Chondrocyte (in vitro differentiated cells): ENCODE results near the gene CTSL. TPM values are rescaled to one million over a fixed set of nuclear protein-coding genes. Genes with fewer than 3 reads are reported as not detected.
"Not testable (repeated sequence)": the region's sequence is repeated elsewhere in the genome, so short reads cannot be mapped to it uniquely, and the experiment has no call there.

Source experiments
- DNase-seq: peaks from one replicate; pipeline ENCODE4 v3.0.0; 2021; ENCODE audit warnings: mixed read lengths, low spot score
- H3K27ac Mint-ChIP-seq: one replicate; pipeline ENCODE4 v1.8.0; 2021; ENCODE audit warnings: mild to moderate bottlenecking, moderate library complexity, mixed read lengths; ENCODE audit not compliant: unreplicated experiment
- H3K27me3 Mint-ChIP-seq: 2 replicates; pipeline ENCODE4 v1.8.0; 2021; ENCODE audit warnings: low read depth, mixed read lengths
- H3K36me3 Mint-ChIP-seq: 2 replicates; pipeline ENCODE4 v1.8.0; 2021; ENCODE audit warnings: low read depth, mixed read lengths
- H3K4me1 Mint-ChIP-seq: 2 replicates; pipeline ENCODE4 v1.8.0; 2021; ENCODE audit warnings: low read depth, mild to moderate bottlenecking, mixed read lengths
- H3K4me3 Mint-ChIP-seq: one replicate; pipeline ENCODE4 v1.8.0; 2021; ENCODE audit warnings: mild to moderate bottlenecking, moderate library complexity, mixed read lengths; ENCODE audit not compliant: unreplicated experiment
- H3K9me3 Mint-ChIP-seq: 2 replicates; pipeline ENCODE4 v1.8.0; 2021; ENCODE audit warnings: low read depth, mixed read lengths
- total RNA-seq: library from RNA; stranded (reverse); gene quantifications from 3 replicates; pipeline ENCODE4 v1.2.1, GENCODE V29; 2021
- TF ChIP-seq, protein P1 (sequence below): fragments of 200-600 bp; sonication (generic); IDR thresholded peaks from 2 replicates; pipeline ENCODE4 v1.5.0; 2021; ENCODE audit warnings: antibody characterized with exemption, mild to moderate bottlenecking, moderate library complexity

CTSL gene
- total RNA-seq, 1 donor from 2014 or later = 77.7 TPM

DNA sequence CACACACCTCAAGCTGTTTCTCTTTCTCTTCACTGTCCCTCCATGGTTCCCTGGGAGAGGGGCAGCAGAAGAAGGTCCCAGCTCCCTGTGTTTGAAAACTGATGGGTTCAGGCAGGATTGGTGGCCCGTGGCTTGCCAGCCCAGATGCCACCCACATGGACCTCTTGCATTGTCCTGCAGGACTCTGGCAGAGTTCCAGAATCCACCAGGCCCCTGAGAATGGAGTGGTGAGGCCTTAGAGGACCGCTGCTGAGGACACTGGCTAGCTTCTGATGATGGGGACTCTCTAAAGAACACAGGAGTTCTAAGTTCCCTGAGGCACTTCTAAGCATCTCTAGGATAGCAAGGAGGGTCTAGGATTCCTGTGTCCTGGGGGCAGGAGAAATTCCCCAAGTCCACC is 24.8 kb downstream of the CTSL start:
- TF ChIP-seq, protein P1, sequence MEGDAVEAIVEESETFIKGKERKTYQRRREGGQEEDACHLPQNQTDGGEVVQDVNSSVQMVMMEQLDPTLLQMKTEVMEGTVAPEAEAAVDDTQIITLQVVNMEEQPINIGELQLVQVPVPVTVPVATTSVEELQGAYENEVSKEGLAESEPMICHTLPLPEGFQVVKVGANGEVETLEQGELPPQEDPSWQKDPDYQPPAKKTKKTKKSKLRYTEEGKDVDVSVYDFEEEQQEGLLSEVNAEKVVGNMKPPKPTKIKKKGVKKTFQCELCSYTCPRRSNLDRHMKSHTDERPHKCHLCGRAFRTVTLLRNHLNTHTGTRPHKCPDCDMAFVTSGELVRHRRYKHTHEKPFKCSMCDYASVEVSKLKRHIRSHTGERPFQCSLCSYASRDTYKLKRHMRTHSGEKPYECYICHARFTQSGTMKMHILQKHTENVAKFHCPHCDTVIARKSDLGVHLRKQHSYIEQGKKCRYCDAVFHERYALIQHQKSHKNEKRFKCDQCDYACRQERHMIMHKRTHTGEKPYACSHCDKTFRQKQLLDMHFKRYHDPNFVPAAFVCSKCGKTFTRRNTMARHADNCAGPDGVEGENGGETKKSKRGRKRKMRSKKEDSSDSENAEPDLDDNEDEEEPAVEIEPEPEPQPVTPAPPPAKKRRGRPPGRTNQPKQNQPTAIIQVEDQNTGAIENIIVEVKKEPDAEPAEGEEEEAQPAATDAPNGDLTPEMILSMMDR = no peak
- no peak for DNase-seq
- H3K4me3 Mint-ChIP-seq = no peak overlapping the region
- H3K27me3 Mint-ChIP-seq = peaks cover 10% of the 10 kb centered on the region
- H3K27ac Mint-ChIP-seq = no peak overlapping the region
- no peaks in the 10 kb centered on the region for H3K4me1 Mint-ChIP-seq
- H3K36me3 Mint-ChIP-seq = no peaks in the 10 kb centered on the region
- H3K9me3 Mint-ChIP-seq = peaks cover 8% of the 10 kb centered on the region

DNA sequence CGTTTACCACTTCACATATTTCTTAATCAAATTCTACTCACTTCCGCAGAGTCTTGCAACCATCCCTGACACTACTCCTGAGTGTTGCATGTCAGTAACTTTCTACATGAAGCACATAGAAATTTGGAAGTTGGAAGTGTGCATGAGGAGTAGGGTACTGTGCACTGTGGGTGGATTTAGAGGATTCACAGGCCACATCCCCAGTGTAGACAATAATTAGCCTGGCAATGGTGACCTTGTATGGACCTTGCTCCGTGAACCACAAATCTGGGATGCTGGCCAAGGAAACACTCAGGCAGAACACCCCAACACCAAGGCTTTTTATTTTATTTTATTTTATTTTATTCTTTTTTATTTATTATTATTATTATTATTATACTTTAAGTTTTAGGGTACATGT is 25.5 kb downstream of the CTSL start:
- Mint-ChIP-seq H3K4me1 (no peaks in the 10 kb centered on the region), H3K27me3 (peaks cover 9% of the 10 kb centered on the region), H3K27ac (no peak overlapping the region), H3K36me3 (no peaks in the 10 kb centered on the region), H3K4me3 (no peak overlapping the region), H3K9me3 (peaks cover 8% of the 10 kb centered on the region)
- TF ChIP-seq, protein P1 = no peak
- DNase-seq = no peak

DNA sequence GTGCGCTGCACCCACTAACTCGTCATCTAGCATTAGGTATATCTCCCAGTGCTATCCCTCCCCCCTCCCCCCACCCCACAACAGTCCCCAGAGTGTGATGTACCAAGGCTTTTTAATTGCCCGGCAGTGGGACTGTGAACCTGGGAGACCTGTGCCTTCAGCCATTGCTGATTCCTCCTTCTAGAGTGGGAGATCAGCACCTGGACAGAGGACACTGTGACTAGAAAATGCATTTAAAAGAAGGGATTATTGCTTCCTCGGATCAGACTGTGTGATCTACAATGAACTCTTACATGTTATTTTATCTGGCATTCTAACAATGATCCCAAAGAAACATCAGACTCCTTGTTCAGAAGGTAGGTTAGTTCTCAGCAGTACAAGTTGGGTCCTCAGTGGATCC is 25.9 kb downstream of the CTSL start:
- no peak for DNase-seq
- peaks cover 9% of the 10 kb centered on the region for H3K27me3 Mint-ChIP-seq
- no peak overlapping the region for H3K27ac Mint-ChIP-seq
- H3K4me1 Mint-ChIP-seq = no peaks in the 10 kb centered on the region
- TF ChIP-seq, protein P1 = no peak
- H3K4me3 Mint-ChIP-seq = no peak overlapping the region
- H3K36me3 Mint-ChIP-seq = no peaks in the 10 kb centered on the region
- H3K9me3 Mint-ChIP-seq = peaks cover 8% of the 10 kb centered on the region

DNA sequence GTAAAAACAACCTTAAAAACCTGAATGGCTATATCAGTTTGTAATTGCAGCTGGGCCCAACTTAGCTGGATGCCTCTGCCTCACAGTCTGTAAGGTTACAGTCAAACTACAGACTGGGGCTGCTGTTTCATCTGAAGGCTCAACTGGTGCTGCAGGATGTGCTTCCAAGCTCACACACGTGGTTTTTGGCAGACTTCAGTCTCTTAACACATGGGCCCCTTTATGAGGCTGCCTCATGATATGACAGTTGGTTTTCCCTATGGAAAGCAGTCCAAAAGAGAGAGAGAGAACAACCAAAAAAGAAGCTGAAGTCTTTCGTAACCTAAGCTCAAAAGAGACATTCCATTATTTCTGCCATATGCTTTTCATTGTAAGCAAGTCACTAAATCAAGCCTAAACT is 27.4 kb downstream of the CTSL start:
- no peak overlapping the region for H3K27ac Mint-ChIP-seq
- no peaks in the 10 kb centered on the region for H3K36me3 Mint-ChIP-seq
- H3K27me3 Mint-ChIP-seq = peaks cover 9% of the 10 kb centered on the region
- DNase-seq = no peak
- TF ChIP-seq, protein P1 = no peak
- H3K9me3 Mint-ChIP-seq = peaks cover 8% of the 10 kb centered on the region
- H3K4me1 Mint-ChIP-seq = no peaks in the 10 kb centered on the region
- H3K4me3 Mint-ChIP-seq = no peak overlapping the region

DNA sequence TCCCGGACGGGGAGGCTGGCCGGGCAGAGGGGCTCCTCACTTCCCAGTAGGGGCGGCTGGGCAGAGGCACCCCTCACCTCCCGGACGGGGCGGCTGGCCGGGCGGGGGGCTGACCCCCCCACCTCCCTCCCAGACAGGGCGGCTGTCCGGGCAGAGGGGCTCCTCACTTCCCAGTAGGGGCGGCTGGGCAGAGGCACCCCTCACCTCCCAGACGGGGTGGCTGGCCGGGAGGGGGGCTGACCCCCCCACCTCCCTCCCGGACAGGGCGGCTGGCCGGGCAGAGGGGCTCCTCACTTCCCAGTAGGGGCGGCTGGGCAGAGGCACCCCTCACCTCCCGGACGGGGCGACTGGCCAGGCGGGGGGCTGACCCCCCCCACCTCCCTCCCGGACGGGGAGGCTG is 32.4 kb downstream of the CTSL start:
- not testable (repeated sequence) for H3K36me3 Mint-ChIP-seq, H3K4me3 Mint-ChIP-seq, H3K9me3 Mint-ChIP-seq, H3K4me1 Mint-ChIP-seq, DNase-seq, H3K27ac Mint-ChIP-seq
- H3K27me3 Mint-ChIP-seq = peaks cover 17% of the 10 kb centered on the region

DNA sequence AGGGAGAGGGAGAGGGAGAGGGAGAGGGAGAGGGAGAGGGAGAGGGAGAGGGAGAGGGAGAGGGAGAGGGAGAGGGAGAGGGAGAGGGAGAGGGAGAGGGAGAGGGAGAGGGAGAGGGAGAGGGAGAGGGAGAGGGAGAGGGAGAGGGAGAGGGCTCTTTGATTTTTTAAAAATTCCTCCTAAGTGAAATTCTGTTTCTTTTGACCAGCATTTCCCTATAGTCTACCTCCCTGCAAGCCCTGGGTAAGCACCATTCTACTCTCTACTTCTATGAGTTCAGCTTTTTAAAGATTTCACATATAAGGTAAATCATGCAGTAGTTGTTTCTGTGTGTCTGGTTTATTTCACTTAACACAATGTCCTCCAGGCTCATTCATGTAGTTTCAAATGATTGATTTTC is 34.1 kb downstream of the CTSL start:
- not testable (repeated sequence) for H3K9me3 Mint-ChIP-seq, H3K4me3 Mint-ChIP-seq, DNase-seq, H3K36me3 Mint-ChIP-seq, H3K4me1 Mint-ChIP-seq, H3K27ac Mint-ChIP-seq
- peaks cover 25% of the 10 kb centered on the region for H3K27me3 Mint-ChIP-seq
